HepG2 (cell line): ENCODE measurements around the gene FAM168A. TPM values are rescaled to one million over a fixed set of nuclear protein-coding genes. Genes with fewer than 3 reads are reported as not detected.
A peak's percentile ranks its signal among the peaks of the same experiment; 100 is the strongest.

ENCODE experiments used
- ATAC-seq: fragments of 200-7000 bp; cut with Tn5 transposase; 3 replicates; pipeline ENCODE4 v1.9.1; 2020; ENCODE audit warnings: mild to moderate bottlenecking, moderate library complexity
- BruUV-seq: library from RNA; stranded (reverse); fragments of 400-500 nt; replicated peaks from 2 replicates; lab custom pipeline; 2021; lab: Mats Ljungman, UMichigan
- CTCF ChIA-PET: fragments of 300-600 bp; formaldehyde crosslinking; extraction: SDS; loops from one replicate; lab custom pipeline; 2021; ENCODE audit warnings: low total read pairs, inconsistent platforms, low intra/inter-chr PET ratio; lab: Yijun Ruan, JAX
- POLR2A ChIA-PET: fragments of 350-600 bp; sonication (Branson Sonifier 250); formaldehyde crosslinking; loops from one replicate; lab custom pipeline; 2020; ENCODE audit warnings: antibody characterized with exemption, inconsistent platforms; lab: Yijun Ruan, JAX
- DNase-seq: peaks from one replicate; pipeline ENCODE4 v3.0.0-alpha.2; 2015; ENCODE audit warnings: low spot score
- FAIRE-seq: peaks from 3 replicates; lab custom pipeline; 2011; peaks lifted over from hg19 to GRCh38; lab: Jason Lieb, UNC
- H2AFZ ChIP-seq: one replicate; pipeline ENCODE4 v1.6.1; 2011; ENCODE audit warnings: low read length, inconsistent platforms
- H3K27ac ChIP-seq: fragments of 300-600 bp; 3 replicates; pipeline ENCODE4 v1.8.0; 2011; ENCODE audit warnings: mixed run types, mild to moderate bottlenecking, mixed read lengths, low read length, inconsistent platforms; ENCODE audit not compliant: insufficient read depth; ENCODE audit errors: extremely low read length
- H3K27me3 ChIP-seq, 2 experiments: fragments of 200-600 bp in 1 of 2; 2 replicates in 1 of 2; 3 replicates in 1 of 2; pipeline versions ENCODE4 v1.6.0 to v1.8.0; 2011; ENCODE audit warnings: low read length in 2 of 2, mild to moderate bottlenecking in 2 of 2, moderate library complexity in 2 of 2, inconsistent platforms in 1 of 2; ENCODE audit not compliant: insufficient read depth in 2 of 2, control insufficient read depth in 1 of 2
- H3K36me3 ChIP-seq, 2 experiments: fragments of 200-600 bp in 1 of 2; replicated peaks in 1 of 2; 2 replicates in 1 of 2; 3 replicates in 1 of 2; pipeline versions ENCODE4 v1.5.1 to v1.8.0; 2011; ENCODE audit warnings: low read length in 2 of 2, inconsistent platforms in 1 of 2; ENCODE audit not compliant: insufficient read depth in 2 of 2, control insufficient read depth in 1 of 2
- H3K4me1 ChIP-seq: 2 replicates; pipeline ENCODE4 v1.5.1; 2012; ENCODE audit warnings: low read length, inconsistent platforms; ENCODE audit not compliant: insufficient read depth
- H3K4me2 ChIP-seq: 2 replicates; pipeline ENCODE4 v1.6.0; 2011; ENCODE audit warnings: low read depth, low read length, inconsistent platforms
- H3K4me3 ChIP-seq, 3 experiments: fragments of 200-600 bp in 1 of 3; sonication (generic), shearing (Covaris generic) in 1 of 3; replicated peaks in 1 of 3; 2 replicates each; pipeline ENCODE4 v1.5.1; 2011 to 2016; ENCODE audit warnings: low read length in 3 of 3, inconsistent platforms in 2 of 3, low read depth in 2 of 3, mild to moderate bottlenecking in 2 of 3, control low read depth in 1 of 3, mixed read lengths in 1 of 3; ENCODE audit not compliant: insufficient read depth in 1 of 3
- H3K79me2 ChIP-seq: one replicate; pipeline ENCODE4 v1.6.1; 2011; ENCODE audit warnings: low read length, inconsistent platforms; ENCODE audit not compliant: insufficient read depth
- H3K9ac ChIP-seq: 2 replicates; pipeline ENCODE4 v1.6.0; 2011; ENCODE audit warnings: mild to moderate bottlenecking, low read depth, low read length, inconsistent platforms; ENCODE audit not compliant: insufficient read depth
- H3K9me3 ChIP-seq: 2 replicates; pipeline ENCODE4 v1.5.1; 2012; ENCODE audit warnings: mild to moderate bottlenecking, low read length
- H4K20me1 ChIP-seq: 2 replicates; pipeline ENCODE4 v1.6.0; 2011; ENCODE audit warnings: inconsistent platforms, mild to moderate bottlenecking, low read length, moderate library complexity; ENCODE audit not compliant: insufficient read depth
- GATAD1 ChIP-seq: IDR thresholded peaks from 2 replicates; pipeline ENCODE4 v1.6.1; 2016; ENCODE audit warnings: missing genetic modification reagents, missing compliant biosample characterization
- KDM1A ChIP-seq: IDR thresholded peaks from 2 replicates; pipeline ENCODE4 v1.6.1; 2016; ENCODE audit warnings: missing compliant biosample characterization
- MAFF ChIP-seq: IDR thresholded peaks from 2 replicates; pipeline ENCODE4 v1.6.1; 2011; ENCODE audit warnings: low read depth, low read length, improper control_type of control experiment
- MAFK ChIP-seq, 2 experiments: IDR thresholded peaks in 1 of 2; conservative IDR thresholded peaks in 1 of 2; 2 replicates each; pipeline ENCODE4 v1.6.1; 2011; ENCODE audit warnings: improper control_type of control experiment in 2 of 2, low read length in 2 of 2
- ZBED4 ChIP-seq: sonication (generic); formaldehyde crosslinking; IDR thresholded peaks from 2 replicates; pipeline ENCODE4 v1.4.0; 2020; ENCODE audit warnings: missing genetic modification reagents, borderline replicate concordance
- ZNF263 ChIP-seq: sonication (generic); formaldehyde crosslinking; IDR thresholded peaks from 2 replicates; pipeline ENCODE4 v1.4.0; 2020; ENCODE audit warnings: missing genetic modification reagents
- ZNF841 ChIP-seq: sonication (generic); formaldehyde crosslinking; IDR thresholded peaks from 2 replicates; pipeline ENCODE4 v1.8.1; 2023; ENCODE audit warnings: missing genetic modification reagents, borderline replicate concordance
- WGBS: methylation state at CpG from one replicate; pipeline ENCODE4 v1.1.6; 2017; ENCODE audit warnings: low lambda C conversion rate; 5-methylcytosine and 5-hydroxymethylcytosine counted together
- in situ Hi-C: cut with HindIII; loops from 2 replicates; pipeline ENCODE4 v1.10.0; 2017; ENCODE audit warnings: low pct_unique_long_range_greater_than_20kb; ENCODE audit not compliant: extremely low pct_ligation_motif_present
- intact Hi-C: fragments of 100-400 bp; cut with micrococcal nuclease; formaldehyde crosslinking; loops from one replicate; pipeline ENCODE4 v1.10.0; 2022; ENCODE audit not compliant: unreplicated experiment
- polyA plus RNA-seq, 8 experiments: library from polyadenylated mRNA; depleted of rRNA in 3 of 8; stranded (reverse) in 7 of 8; unstranded in 1 of 8; fragments of >200 nt; fragmentation: Illumina TruSeq in 4 of 8; extraction: Trizol in 4 of 8; gene quantifications; 2 replicates each; pipeline versions ENCODE4 v1.2.1 to v1.2.3, GENCODE V29; 2011 to 2016; ENCODE audit warnings: low read depth in 4 of 8, missing spikeins in 1 of 8, mixed read lengths in 1 of 8; ENCODE audit not compliant: insufficient read depth in 1 of 8
- total RNA-seq, 5 experiments: library from RNA; depleted of rRNA; stranded (reverse); fragments of >200 nt; fragmentation: Illumina TruSeq; extraction: Trizol; gene quantifications; 2 replicates each; pipeline ENCODE4 v1.2.3, GENCODE V29; 2016; ENCODE audit warnings: low read depth in 1 of 5

Gene FAM168A
- total and polyA plus RNA-seq, 2 of the 13 experiments (the other 11 are each of a cell fraction or from before 2014, with no cell fraction given) = 13.9 to 15.8 TPM

- no TSS peak for BruUV-seq
- no peaks in the 10 kb centered on the region for H3K79me2 ChIP-seq
- 95% methylated on average over 4 of the region's 4 CpGs for WGBS
- in situ Hi-C loops = no loop called here
- ATAC-seq = no peak
- no peak for TF ChIP-seq KDM1A (CRISPR knock-in tag)
- 0 out of 2 replicates have a peak, but pooled peaks have one; percentile 21 for TF ChIP-seq MAFF
- peak in 1 of 2 experiments; percentile 43; a peak in 1 of 4 replicates for TF ChIP-seq MAFK (conservative IDR thresholded peaks at IDR 0.05 in 1 of 2, IDR thresholded peaks at IDR 0.05 in 1 of 2; ENCODE audit: low read length in 2 of 2)
- TF ChIP-seq GATAD1 = no peak
- TF ChIP-seq ZNF263 = no peak
- TF ChIP-seq, all 625 proteins: peak for 2
- FAIRE-seq = no peak
- no peak overlapping the region for H3K9ac ChIP-seq
- H3K27me3 ChIP-seq = no peaks in the 10 kb centered on the region
- ChIA-PET POLR2A (no interaction called here), CTCF (no interaction called here)
- no peak overlapping the region for H3K4me2 ChIP-seq
- H3K4me3 ChIP-seq = no peak overlapping the region
- no peaks in the 10 kb centered on the region for H3K36me3 ChIP-seq
- no peaks in the 10 kb centered on the region for H4K20me1 ChIP-seq
- intact Hi-C loops = no loop called here
- no peak for DNase-seq
- H2AFZ ChIP-seq = no peak overlapping the region
- H3K27ac ChIP-seq = no peak overlapping the region
- 0 out of 2 replicates have a peak, but pooled peaks cover 4% of the 10 kb centered on the region for H3K9me3 ChIP-seq
- H3K4me1 ChIP-seq = peaks cover 15% of the 10 kb centered on the region; the same call in 1 of the 2 replicates
Measured at GRCh38 chr11:73524774-73525173, 73.1 kb downstream of the FAM168A start.

- DNase-seq (peak; percentile 43), FAIRE-seq (no peak)
- in situ Hi-C loops = no loop called here
- Histone ChIP-seq H3K9ac (no peak overlapping the region), H3K4me2 (no peak overlapping the region), H3K4me3 (no peak overlapping the region), H3K36me3 (no peaks in the 10 kb centered on the region)
- 27% methylated on average over 1 of the region's 1 CpG for WGBS
- TF ChIP-seq ZBED4 (CRISPR knock-in tag) = no peak
- no peak for TF ChIP-seq ZNF841
- TF ChIP-seq, all 625 proteins: peak for 0
- ChIA-PET POLR2A (no interaction called here), CTCF (no interaction called here)
- Histone ChIP-seq H3K27ac (no peak overlapping the region), H2AFZ (no peak overlapping the region), H3K4me1 (peaks cover 10% of the 10 kb centered on the region; the same call in 1 of the 2 replicates), H3K79me2 (no peaks in the 10 kb centered on the region), H3K27me3 (no peaks in the 10 kb centered on the region), H3K9me3 (0 out of 2 replicates have a peak, but pooled peaks cover 4% of the 10 kb centered on the region), H4K20me1 (no peaks in the 10 kb centered on the region)
- ATAC-seq = no peak
- BruUV-seq = no TSS peak
- intact Hi-C loops = no loop called here
Measured at GRCh38 chr11:73521621-73522020, 76.3 kb downstream of the FAM168A start.
